K562 (cell line): ENCODE data around the gene ARIH1. TPM values are rescaled to one million over a fixed set of nuclear protein-coding genes. Genes with fewer than 3 reads are reported as not detected.

Experiments
- ATAC-seq: fragments of 200-7000 bp; cut with Tn5 transposase; 3 replicates; pipeline ENCODE4 v1.9.1; 2020; ENCODE audit warnings: moderate library complexity
- BruUV-seq: library from RNA; stranded (reverse); fragments of 400-500 nt; replicated peaks from 2 replicates; lab custom pipeline; 2021; lab: Mats Ljungman, UMichigan
- CTCF ChIA-PET: fragments of 300-600 bp; formaldehyde crosslinking; extraction: SDS; loops from one replicate; lab custom pipeline; 2021; ENCODE audit warnings: low intra/inter-chr PET ratio; lab: Yijun Ruan, JAX
- POLR2A ChIA-PET: fragments of 300-600, 350-650 bp; sonication (Branson Sonifier 250); formaldehyde crosslinking; extraction: SDS; loops from one replicate; lab custom pipeline; 2021; ENCODE audit warnings: antibody characterized with exemption, inconsistent platforms; lab: Yijun Ruan, JAX
- DNase-seq, 4 experiments: peaks; one replicate each; pipeline versions ENCODE4 v3.0.0 to v3.0.0-alpha.2; 2011 to 2018; ENCODE audit warnings: low spot score in 3 of 4, mixed read lengths in 3 of 4; ENCODE audit errors: extremely low read depth in 1 of 4
- FAIRE-seq: peaks from 2 replicates; lab custom pipeline; 2011; peaks lifted over from hg19 to GRCh38; lab: Jason Lieb, UNC
- H2AFZ ChIP-seq: 2 replicates; pipeline ENCODE4 v1.6.0; 2011; ENCODE audit warnings: low read depth, low read length, control low read depth, inconsistent platforms
- H3K27ac ChIP-seq: fragments of 200-600 bp; 3 replicates; pipeline ENCODE4 v1.8.0; 2011; ENCODE audit warnings: low read depth, mild to moderate bottlenecking, control low read depth, inconsistent platforms, low read length, moderate library complexity, mixed read lengths; ENCODE audit errors: extremely low read depth
- H3K27me3 ChIP-seq, 2 experiments: fragments of 300-600 bp in 1 of 2; 2 replicates in 1 of 2; 3 replicates in 1 of 2; pipeline versions ENCODE4 v1.6.0 to v1.8.0; 2011; ENCODE audit warnings: inconsistent platforms in 2 of 2, low read length in 2 of 2, mild to moderate bottlenecking in 1 of 2, mixed read lengths in 1 of 2, moderate library complexity in 1 of 2; ENCODE audit not compliant: control insufficient read depth in 2 of 2, insufficient read depth in 2 of 2
- H3K36me3 ChIP-seq: fragments of 300-600 bp; 3 replicates; pipeline ENCODE4 v1.8.0; 2011; ENCODE audit warnings: mild to moderate bottlenecking, low read length, inconsistent platforms; ENCODE audit not compliant: control insufficient read depth, insufficient read depth
- H3K4me1 ChIP-seq, 2 experiments: fragments of 200-600 bp in 1 of 2; replicated peaks in 1 of 2; 2 replicates in 1 of 2; 3 replicates in 1 of 2; pipeline versions ENCODE4 v1.5.1 to v1.8.0; 2011; ENCODE audit warnings: inconsistent platforms in 2 of 2, low read length in 2 of 2, mild to moderate bottlenecking in 1 of 2, mixed read lengths in 1 of 2, moderate library complexity in 1 of 2; ENCODE audit not compliant: control insufficient read depth in 2 of 2, insufficient read depth in 2 of 2
- H3K4me2 ChIP-seq: 2 replicates; pipeline ENCODE4 v1.6.1; 2011; ENCODE audit warnings: low read length, control low read depth, inconsistent platforms, mixed read lengths; ENCODE audit not compliant: insufficient read depth
- H3K4me3 ChIP-seq: fragments of 200-600 bp; sonication (generic), shearing (Covaris generic); 2 replicates; pipeline ENCODE4 v1.5.1; 2016; ENCODE audit warnings: control low read depth, inconsistent platforms
- H3K79me2 ChIP-seq: fragments of 200-600 bp; 3 replicates; pipeline ENCODE4 v1.8.0; 2011; ENCODE audit warnings: low read length, inconsistent platforms; ENCODE audit not compliant: control insufficient read depth, insufficient read depth
- H3K9ac ChIP-seq, 2 experiments: 2 replicates each; pipeline versions ENCODE4 v1.6.0 to v1.6.1; 2011; ENCODE audit warnings: low read depth in 2 of 2, low read length in 2 of 2, control low read depth in 1 of 2, inconsistent platforms in 1 of 2, mild to moderate bottlenecking in 1 of 2, mixed read lengths in 1 of 2; ENCODE audit not compliant: insufficient read depth in 1 of 2
- H3K9me1 ChIP-seq: one replicate; pipeline ENCODE4 v1.6.0; 2011; ENCODE audit warnings: inconsistent platforms, mild to moderate bottlenecking, low read length, moderate library complexity; ENCODE audit not compliant: control insufficient read depth, insufficient read depth
- H3K9me3 ChIP-seq: replicated peaks from 2 replicates; pipeline ENCODE4 v1.5.1; 2011; ENCODE audit warnings: low read depth, low read length, inconsistent platforms; ENCODE audit not compliant: control insufficient read depth, insufficient read depth
- H4K20me1 ChIP-seq: replicated peaks from 2 replicates; pipeline ENCODE4 v1.6.1; 2011; ENCODE audit warnings: low read length, inconsistent platforms, mixed read lengths; ENCODE audit not compliant: control insufficient read depth, insufficient read depth
- CBFB ChIP-seq: sonication (generic); formaldehyde crosslinking; IDR thresholded peaks from 2 replicates; pipeline ENCODE4 v1.4.0; 2020; ENCODE audit warnings: mild to moderate bottlenecking, missing genetic modification reagents
- CHCHD3 ChIP-seq: fragments of 250-450 bp; sonication (Bioruptor Pico); IDR thresholded peaks from 2 replicates; pipeline ENCODE4 v2.1.2; 2022; ENCODE audit warnings: mild to moderate bottlenecking
- FOSL1 ChIP-seq: fragments of 200-800 bp; sonication (Bioruptor generic); conservative IDR thresholded peaks from 2 replicates; pipeline ENCODE4 v1.6.1; 2016; ENCODE audit warnings: missing genetic modification characterization, missing compliant biosample characterization
- JUN ChIP-seq, 2 experiments: sonication (generic) in 1 of 2; formaldehyde crosslinking in 1 of 2; IDR thresholded peaks; 2 replicates each; pipeline versions ENCODE4 v1.6.1 to v1.8.0; 2012 to 2022; ENCODE audit warnings: borderline replicate concordance in 2 of 2, mild to moderate bottlenecking in 2 of 2, improper control_type of control experiment in 1 of 2, low read depth in 1 of 2, low read length in 1 of 2, missing genetic modification reagents in 1 of 2
- MAFG ChIP-seq: fragments of 450-650 bp; conservative IDR thresholded peaks from 2 replicates; pipeline ENCODE4 v1.6.1; 2016; ENCODE audit warnings: missing genetic modification characterization, missing compliant biosample characterization
- NR2C1 ChIP-seq, 2 experiments: fragments of 450-650 bp; IDR thresholded peaks; 2 replicates each; pipeline ENCODE4 v1.6.1; 2017; ENCODE audit warnings: mild to moderate bottlenecking in 2 of 2, antibody characterized with exemption in 1 of 2, inconsistent platforms in 1 of 2, missing compliant biosample characterization in 1 of 2, missing genetic modification characterization in 1 of 2
- PML ChIP-seq: IDR thresholded peaks from 2 replicates; pipeline ENCODE4 v1.6.1; 2012; ENCODE audit warnings: low read length, inconsistent platforms
- POLR2A ChIP-seq: fragments of 450-650 bp; conservative IDR thresholded peaks from 2 replicates; pipeline ENCODE4 v1.6.1; 2016
- ZNF217 ChIP-seq: sonication (generic); formaldehyde crosslinking; IDR thresholded peaks from 2 replicates; pipeline ENCODE4 v1.8.0; 2022; ENCODE audit warnings: mild to moderate bottlenecking, missing genetic modification reagents
- ZNF77 ChIP-seq: fragments of 250-450 bp; sonication (Bioruptor Pico); IDR thresholded peaks from 2 replicates; pipeline ENCODE4 v1.5.0; 2020
- WGBS: fragments of 100-300 bp; shearing (Covaris generic); methylation state at CpG from one replicate; pipeline ENCODE4 v1.1.6; 2016; ENCODE audit warnings: low coverage, mixed read lengths; ENCODE audit not compliant: insufficient coverage; ENCODE audit errors: missing lambda C conversion rate; 5-methylcytosine and 5-hydroxymethylcytosine counted together
- in situ Hi-C: fragments of 300-500 bp; cut with MboI; formaldehyde crosslinking; loops from 4 replicates; pipeline ENCODE4 v1.15.0; 2018; ENCODE audit warnings: inconsistent platforms, mixed read lengths
- intact Hi-C: fragments of 100-400 bp; cut with micrococcal nuclease; formaldehyde crosslinking; loops from 2 replicates; pipeline ENCODE4 v1.14.2; 2022
- polyA plus RNA-seq, 8 experiments: library from polyadenylated mRNA; depleted of rRNA in 4 of 8; stranded (reverse) in 5 of 8; unstranded in 3 of 8; fragments of >200 nt; fragmentation: Nextera tagmentation in 2 of 8; fragmentation: Illumina TruSeq in 1 of 8; extraction: Ambion mirVana in 2 of 8; extraction: Trizol in 1 of 8; gene quantifications; 2 replicates each; pipeline versions ENCODE4 v1.2.1 to v1.2.3, GENCODE V29; 2011 to 2014; ENCODE audit warnings: inconsistent platforms in 1 of 8, missing spikeins in 1 of 8
- total RNA-seq, 7 experiments: library from RNA; depleted of rRNA in 6 of 7; stranded (reverse); fragments of >200 nt in 6 of 7; fragmentation: Illumina TruSeq in 2 of 7; extraction: Trizol in 2 of 7; gene quantifications; 2 replicates each; pipeline versions ENCODE4 v1.2.1 to v1.2.3, GENCODE V29; 2011 to 2021; ENCODE audit warnings: low replicate concordance in 1 of 7

The ARIH1 gene
- total and polyA plus RNA-seq, 9 of the 15 experiments (the other 6 are each of a cell fraction or from before 2014, with no cell fraction given): 17.7 to 125 (median 31.4) TPM

DNA sequence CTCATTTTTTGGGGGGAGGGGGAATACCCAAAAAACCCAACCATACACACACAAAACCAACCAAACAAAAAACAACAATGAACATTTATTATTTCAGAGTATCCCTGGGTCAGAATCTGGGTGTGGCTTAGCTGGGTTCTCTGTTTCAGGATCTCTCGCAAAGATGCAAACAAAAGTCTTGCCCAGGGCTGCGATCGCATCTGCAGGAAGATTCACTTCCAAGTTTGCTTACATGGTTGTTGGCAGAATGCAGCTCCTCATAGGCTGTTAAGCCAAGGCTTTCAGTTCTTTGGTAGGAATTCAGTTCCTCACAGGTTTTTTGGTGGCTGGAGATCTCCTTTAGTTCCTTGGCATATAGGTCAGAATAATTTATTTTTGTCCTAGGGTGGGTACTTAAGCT, 13.7 kb upstream of the ARIH1 start:
- H3K4me2 ChIP-seq: no peak overlapping the region
- H3K9ac ChIP-seq: no peak overlapping the region
- H3K4me1 ChIP-seq: no peaks in the 10 kb centered on the region
- H3K27me3 ChIP-seq: peaks cover 3 to 5% of the 10 kb centered on the region in 2 experiments; a peak in 2 of 5 replicates
- no peaks in the 10 kb centered on the region for H3K9me1 ChIP-seq
- DNase-seq (no peak), ATAC-seq (no peak), FAIRE-seq (peak; percentile 11)
- no peaks in the 10 kb centered on the region for H3K36me3 ChIP-seq
- no peak overlapping the region for H3K27ac ChIP-seq
- TF ChIP-seq JUN (IDR thresholded peaks at IDR 0.05; ENCODE audit: borderline replicate concordance, low read depth, low read length) (no peak), JUN (CRISPR knock-in tag; IDR thresholded peaks at IDR 0.05; ENCODE audit: borderline replicate concordance) (no peak), CHCHD3 (CRISPR knock-in tag) (no peak), ZNF77 (CRISPR knock-in tag) (no peak), ZNF217 (CRISPR knock-in tag) (no peak), FOSL1 (tag) (no peak), CBFB (CRISPR knock-in tag) (no peak), POLR2A (no peak), NR2C1 (IDR thresholded peaks at IDR 0.05) (no peak), NR2C1 (tag; IDR thresholded peaks at IDR 0.05) (no peak), MAFG (tag) (no peak), PML (no peak)
- ChIA-PET POLR2A (interaction anchor here (1.0 to 1.4 kb wide), 3 partner anchors 10 to 15 kb away, joined by 3 to 5 read pairs (median 4); no protein-coding TSS in a partner anchor), CTCF (no interaction called here)
- 41% methylated on average over 3 of the region's 3 CpGs for WGBS
- H3K4me3 ChIP-seq: no peak overlapping the region
- H2AFZ ChIP-seq: no peak overlapping the region
- no peaks in the 10 kb centered on the region for H3K9me3 ChIP-seq
- no peaks in the 10 kb centered on the region for H4K20me1 ChIP-seq
- intact Hi-C loops: no loop called here
- BruUV-seq: no TSS peak
- no peaks in the 10 kb centered on the region for H3K79me2 ChIP-seq
- in situ Hi-C loops: no loop called here
